ENCODE measurements around the gene KHSRP.

DNA sequence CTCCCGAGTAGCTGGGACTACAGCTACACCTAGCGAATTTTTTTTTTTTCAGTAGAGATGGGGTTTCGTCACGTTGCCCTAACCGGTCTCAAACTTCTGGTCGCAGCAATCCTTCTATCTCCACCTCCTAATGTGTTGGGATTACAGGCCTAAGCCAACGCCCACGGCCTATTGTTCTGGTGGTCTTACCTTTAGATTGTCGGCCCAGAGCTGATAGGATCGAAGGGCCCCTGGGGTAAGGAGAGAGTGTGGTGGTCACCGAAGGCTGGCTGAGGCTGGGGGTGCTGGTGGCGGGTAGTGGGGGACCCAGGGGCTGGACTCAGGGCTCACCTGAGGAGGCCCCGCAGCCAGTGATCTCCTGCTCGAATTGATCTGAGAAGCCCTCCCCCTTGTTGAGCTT lies 46.5 kb upstream of the KHSRP start:
- TF ChIP-seq, protein P1, sequence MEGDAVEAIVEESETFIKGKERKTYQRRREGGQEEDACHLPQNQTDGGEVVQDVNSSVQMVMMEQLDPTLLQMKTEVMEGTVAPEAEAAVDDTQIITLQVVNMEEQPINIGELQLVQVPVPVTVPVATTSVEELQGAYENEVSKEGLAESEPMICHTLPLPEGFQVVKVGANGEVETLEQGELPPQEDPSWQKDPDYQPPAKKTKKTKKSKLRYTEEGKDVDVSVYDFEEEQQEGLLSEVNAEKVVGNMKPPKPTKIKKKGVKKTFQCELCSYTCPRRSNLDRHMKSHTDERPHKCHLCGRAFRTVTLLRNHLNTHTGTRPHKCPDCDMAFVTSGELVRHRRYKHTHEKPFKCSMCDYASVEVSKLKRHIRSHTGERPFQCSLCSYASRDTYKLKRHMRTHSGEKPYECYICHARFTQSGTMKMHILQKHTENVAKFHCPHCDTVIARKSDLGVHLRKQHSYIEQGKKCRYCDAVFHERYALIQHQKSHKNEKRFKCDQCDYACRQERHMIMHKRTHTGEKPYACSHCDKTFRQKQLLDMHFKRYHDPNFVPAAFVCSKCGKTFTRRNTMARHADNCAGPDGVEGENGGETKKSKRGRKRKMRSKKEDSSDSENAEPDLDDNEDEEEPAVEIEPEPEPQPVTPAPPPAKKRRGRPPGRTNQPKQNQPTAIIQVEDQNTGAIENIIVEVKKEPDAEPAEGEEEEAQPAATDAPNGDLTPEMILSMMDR (IDR thresholded peaks at IDR 0.05), result no peak
- no peak for TF ChIP-seq POLR2A (IDR thresholded peaks at IDR 0.05)

Data from thyroid gland (tissue), 4 donors.